GM18505 (cell line): Measurements from ENCODE around the gene PCNX1.
"Not testable (repeated sequence)": the region's sequence is repeated elsewhere in the genome, so short reads cannot be mapped to it uniquely, and the experiment has no call there.

Experiments
- ATAC-seq: cut with Tn5 transposase; IDR thresholded peaks from one replicate; pipeline ENCODE4 v1.9.1; 2021; ENCODE audit not compliant: unreplicated experiment
- POLR2A ChIP-seq: IDR thresholded peaks from 4 replicates; pipeline ENCODE4 v1.6.1; 2011; ENCODE audit warnings: borderline replicate concordance; ENCODE audit not compliant: insufficient read depth, insufficient read length; ENCODE audit errors: extremely low read depth

The PCNX1 gene

DNA sequence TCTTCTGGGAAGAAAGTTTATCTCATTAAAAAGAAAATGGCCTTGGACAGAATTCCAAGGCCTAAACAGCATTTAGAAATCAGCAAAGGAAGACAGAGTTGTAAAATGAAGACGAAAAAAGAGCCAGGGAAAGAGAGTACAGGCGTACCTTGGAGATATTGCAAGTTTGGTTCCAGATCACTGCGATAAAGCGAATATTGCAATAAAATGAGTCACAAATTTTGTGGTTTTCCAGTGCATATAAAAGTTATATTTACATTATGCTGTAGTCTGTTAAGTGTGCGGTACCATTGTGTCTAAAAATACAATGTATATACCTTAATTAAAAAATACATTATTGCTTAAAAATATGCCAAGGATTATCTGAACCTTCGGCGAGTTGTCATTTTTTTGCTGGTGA lies 9.0 kb downstream of the PCNX1 start:
- no peak for TF ChIP-seq POLR2A
- no peak for ATAC-seq

- TF ChIP-seq POLR2A: no peak
- ATAC-seq: no peak
Measured at GRCh38 chr14:70916799-70917198, 9.5 kb downstream of the PCNX1 start.

- no peak for TF ChIP-seq POLR2A
Measured at GRCh38 chr14:70917633-70918032, 10.4 kb downstream of the PCNX1 start.

DNA sequence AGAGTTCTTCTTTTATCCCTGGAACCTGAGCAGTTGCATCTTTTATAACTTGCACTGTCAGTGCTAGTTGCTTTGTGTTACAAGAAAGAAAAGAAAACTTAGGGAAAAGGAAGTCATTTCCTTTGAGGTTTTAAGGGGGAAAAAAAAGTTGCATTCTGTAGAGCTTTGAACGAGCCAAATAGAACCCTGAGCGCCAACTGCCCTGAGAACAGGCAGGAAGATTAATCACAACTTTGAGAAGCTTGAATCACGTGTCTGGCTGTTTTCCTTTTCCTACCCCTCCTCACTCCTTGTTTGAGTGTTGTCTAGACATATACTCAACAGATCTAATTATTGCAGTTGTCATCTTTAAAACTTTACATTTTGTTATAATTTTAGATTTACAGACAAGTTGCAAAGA lies 12.5 kb downstream of the PCNX1 start:
- no peak for ATAC-seq
- no peak for TF ChIP-seq POLR2A

More at GRCh38 chr14:70917633-70918032, 10.4 kb downstream of the PCNX1 start:
- ATAC-seq: no peak

DNA sequence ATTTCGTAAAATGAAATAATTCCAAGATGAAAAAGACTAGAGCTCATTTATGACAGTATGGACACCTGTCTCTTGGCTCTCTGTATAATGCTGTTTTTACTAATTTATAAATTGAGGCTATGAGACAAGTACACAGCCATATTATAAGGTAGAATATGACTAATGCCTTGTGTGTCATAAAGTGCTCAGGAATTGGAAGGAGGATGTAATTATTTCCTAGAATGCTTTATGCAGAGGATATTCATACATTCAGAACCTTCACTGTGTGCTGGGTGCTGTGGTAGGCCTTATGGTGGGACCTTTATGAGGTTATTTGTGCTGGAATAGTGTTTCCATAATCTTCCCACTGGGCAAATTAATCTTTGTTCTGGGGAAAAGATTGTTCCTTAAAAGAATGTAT lies 13.3 kb downstream of the PCNX1 start:
- ATAC-seq: no peak
- no peak for TF ChIP-seq POLR2A

GRCh38 chr14:70921669-70922068 lies 14.4 kb downstream of the PCNX1 start:
- no peak for ATAC-seq
- no peak for TF ChIP-seq POLR2A

GRCh38 chr14:70924521-70924920 lies 17.3 kb downstream of the PCNX1 start:
- no peak for ATAC-seq
- no peak for TF ChIP-seq POLR2A

DNA sequence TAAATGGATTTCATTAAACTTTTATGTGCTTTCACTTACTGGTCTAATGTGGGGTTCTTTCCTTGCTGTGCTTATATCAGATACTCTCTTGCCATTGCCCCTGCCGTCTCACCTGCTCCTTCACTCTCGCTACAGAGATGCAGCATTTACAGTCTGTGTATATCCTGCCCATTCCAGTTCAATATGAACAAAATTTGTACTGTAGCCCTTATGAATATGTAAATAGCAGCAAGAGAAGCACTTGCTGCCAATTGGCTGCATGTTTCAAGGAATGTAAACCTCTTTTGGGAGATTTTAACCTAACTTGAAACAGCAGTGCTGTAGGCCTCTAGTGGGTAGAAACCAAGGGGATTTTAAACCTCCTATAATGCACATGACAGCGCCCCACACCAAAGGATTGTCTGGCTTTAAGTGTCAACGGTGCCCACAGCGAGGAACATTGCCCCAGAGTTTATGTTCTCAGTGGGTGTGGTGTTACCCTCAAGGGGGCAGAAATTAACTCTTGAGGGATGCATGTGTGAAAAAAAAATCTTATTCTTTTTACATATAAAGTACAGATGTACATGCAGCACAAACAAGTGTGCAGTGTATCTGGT lies 19.1 kb downstream of the PCNX1 start:
- no peak for TF ChIP-seq POLR2A
- ATAC-seq: no peak

- no peak for TF ChIP-seq POLR2A
- no peak for ATAC-seq
Measured at GRCh38 chr14:70931008-70931407, 23.7 kb downstream of the PCNX1 start.

- no peak for ATAC-seq
- no peak for TF ChIP-seq POLR2A
Measured at GRCh38 chr14:70934084-70934483, 26.8 kb downstream of the PCNX1 start.

DNA sequence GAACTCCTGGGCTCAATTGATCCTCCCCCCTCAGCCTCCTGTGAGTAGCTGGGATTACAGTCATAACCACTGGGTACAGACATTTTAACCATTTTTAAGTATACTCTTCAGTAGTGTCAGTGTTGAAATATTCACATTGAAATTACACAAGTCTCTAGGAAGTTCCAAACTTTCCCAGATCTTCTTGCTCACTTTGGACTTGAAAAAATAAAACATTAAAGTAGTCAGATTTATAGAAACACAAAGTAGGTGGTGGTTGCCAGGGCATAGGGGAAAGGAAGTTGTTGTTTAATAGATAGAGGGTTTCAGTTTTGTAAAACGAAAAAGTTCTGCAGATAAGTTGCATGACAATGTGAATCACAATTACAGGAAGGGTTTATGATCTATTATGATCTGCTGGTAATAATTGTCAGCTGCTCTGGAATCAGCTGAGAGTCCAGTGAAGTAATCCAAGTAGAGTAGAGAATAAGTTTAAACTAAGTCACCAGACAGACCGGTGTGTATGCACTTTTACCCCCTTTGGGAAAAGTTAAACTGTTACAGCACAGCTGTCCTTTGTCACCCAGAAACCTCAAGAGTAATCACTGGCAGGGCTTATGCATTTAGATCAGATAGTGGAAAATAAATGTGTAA lies 27.4 kb downstream of the PCNX1 start:
- ATAC-seq: no peak
- no peak for TF ChIP-seq POLR2A

- no peak for ATAC-seq
- no peak for TF ChIP-seq POLR2A
Measured at GRCh38 chr14:70935135-70935534, 27.9 kb downstream of the PCNX1 start.

GRCh38 chr14:70939693-70940092 lies 32.4 kb downstream of the PCNX1 start:
- ATAC-seq: not testable (repeated sequence)

DNA sequence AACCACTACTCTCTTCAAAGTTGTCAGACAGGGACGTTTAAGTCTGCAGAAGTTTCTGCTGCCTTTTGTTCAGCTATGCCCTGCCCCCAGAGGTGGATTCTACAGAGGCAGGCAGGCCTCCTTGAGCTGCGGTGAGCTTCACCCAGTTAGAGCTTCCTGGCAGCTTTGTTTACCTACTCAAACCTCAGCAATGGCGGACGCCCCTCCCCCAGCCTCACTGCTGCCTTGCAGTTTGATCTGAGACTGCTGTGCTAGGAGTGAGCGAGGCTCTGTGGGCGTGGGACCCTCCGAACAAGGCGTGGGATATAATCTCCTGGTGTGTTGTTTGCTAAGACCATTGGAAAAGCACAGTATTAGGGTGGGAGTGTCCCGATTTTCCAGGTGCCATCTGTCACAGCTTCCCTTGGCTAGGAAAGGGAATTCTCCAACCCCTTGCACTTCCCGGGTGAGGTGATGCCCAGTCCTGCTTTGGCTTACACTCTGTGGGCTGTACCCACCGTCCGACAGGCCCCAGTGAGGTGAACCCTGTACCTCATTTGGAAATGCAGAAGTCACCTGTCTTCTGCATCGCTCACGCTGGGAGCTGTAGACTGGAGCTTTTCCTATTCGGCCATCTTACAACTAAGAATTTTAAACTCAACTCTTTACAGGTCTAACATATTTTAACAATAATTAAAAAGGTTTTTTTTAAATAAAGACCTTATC lies 34.5 kb downstream of the PCNX1 start:
- not testable (repeated sequence) for ATAC-seq
